Upper lobe of left lung (tissue), 6 donors: ENCODE measurements around the gene FNBP1L. TPM values are rescaled to one million over a fixed set of nuclear protein-coding genes. Genes with fewer than 3 reads are reported as not detected.

Experiments
- ATAC-seq, 2 donors: fragments of 200-7000 bp; cut with Tn5 transposase; one replicate each; pipeline ENCODE4 v1.9.1; 2022; ENCODE audit warnings: mild to moderate bottlenecking in 2 of 2, moderate library complexity in 2 of 2; ENCODE audit not compliant: low FRiP score in 2 of 2
- DNase-seq, 2 donors: peaks; one replicate each; pipeline ENCODE4 v3.0.0-alpha.2; 2019 to 2020
- H3K27ac ChIP-seq, 4 donors: fragments of 200-600 bp; sonication (generic); one replicate each; pipeline ENCODE4 v1.5.1; 2016 to 2019
- H3K27me3 ChIP-seq, 4 donors: fragments of 200-600 bp; sonication (generic); one replicate each; pipeline ENCODE4 v1.5.1; 2017 to 2019
- H3K36me3 ChIP-seq, 4 donors: fragments of 200-600 bp; sonication (generic); one replicate each; pipeline ENCODE4 v1.5.1; 2016 to 2019
- H3K4me1 ChIP-seq, 4 donors: fragments of 200-600 bp; sonication (generic); one replicate each; pipeline ENCODE4 v1.5.1; 2018 to 2019
- H3K4me3 ChIP-seq, 4 donors: fragments of 200-600 bp; sonication (generic); one replicate each; pipeline ENCODE4 v1.5.1; 2017 to 2019; ENCODE audit warnings: mild to moderate bottlenecking in 2 of 4, moderate library complexity in 1 of 4
- H3K9me3 ChIP-seq, 4 donors: fragments of 200-600 bp; sonication (generic); one replicate each; pipeline ENCODE4 v1.5.1; 2018 to 2019
- CTCF ChIP-seq, 6 experiments: fragments of 450-650 bp in 4 of 6; fragments of 200-600 bp in 2 of 6; sonication (generic) in 2 of 6; IDR thresholded peaks; one replicate each; pipeline ENCODE4 v1.5.1; 2016 to 2019; ENCODE audit warnings: antibody characterized with exemption in 6 of 6
- EP300 ChIP-seq, 4 donors: sonication (generic); formaldehyde crosslinking; IDR thresholded peaks; one replicate each; pipeline ENCODE4 v1.5.1; 2017; ENCODE audit warnings: antibody characterized with exemption in 4 of 4, control low read depth in 2 of 4
- POLR2A ChIP-seq, 4 donors: fragments of 450-650 bp; IDR thresholded peaks; one replicate each; pipeline ENCODE4 v1.5.1; 2016 to 2017; ENCODE audit warnings: antibody characterized with exemption in 4 of 4, mild to moderate bottlenecking in 2 of 4
- POLR2AphosphoS5 ChIP-seq, 2 donors: sonication (generic); formaldehyde crosslinking; IDR thresholded peaks; one replicate each; pipeline ENCODE4 v1.5.1; 2017; ENCODE audit warnings: antibody characterized with exemption in 2 of 2
- WGBS, 2 donors: methylation state at CpG; one replicate each; pipeline ENCODE4 v1.1.5; 2017 to 2018; 5-methylcytosine and 5-hydroxymethylcytosine counted together
- total RNA-seq, 6 donors: library from RNA; depleted of rRNA in 4 of 6; stranded (reverse); fragments of >200 nt in 4 of 6; gene quantifications; one replicate each; pipeline versions ENCODE4 v1.1.0 to v1.2.1, GENCODE V29; 2016 to 2021
- donor health status: DM: no; HTN: no; CAD: no; lungs with moderate emphysema.
- donor health status: DM: no; HTN: yes; CAD: no; lungs with severe emphysema.

The FNBP1L gene
- total RNA-seq, 6 donors from 2014 or later: 28.5 to 84.0 (median 34.0) TPM

GRCh38 chr1:93598861-93599439 is 151.0 kb downstream of the FNBP1L start:
- H3K9me3 ChIP-seq: no peaks in the 10 kb centered on the region
- H3K4me3 ChIP-seq: no peak overlapping the region
- no peaks in the 10 kb centered on the region for H3K27me3 ChIP-seq
- TF ChIP-seq POLR2A (IDR thresholded peaks at IDR 0.05): no peak
- TF ChIP-seq EP300 (IDR thresholded peaks at IDR 0.05): no peak
- no peak for TF ChIP-seq POLR2AphosphoS5 (IDR thresholded peaks at IDR 0.05)
- no peak for TF ChIP-seq CTCF (IDR thresholded peaks at IDR 0.05)
- DNase-seq: no peak
- no peak for ATAC-seq
- 86 to 87% methylated on average over 7 of the region's 7 CpGs for WGBS, 2 donors
- no peak overlapping the region for H3K27ac ChIP-seq
- H3K4me1 ChIP-seq: peaks cover 0 to 36% (median 2%) of the 10 kb centered on the region in 4 donors
- H3K36me3 ChIP-seq: no peaks in the 10 kb centered on the region

- Histone ChIP-seq H3K27me3 (no peaks in the 10 kb centered on the region), H3K9me3 (no peaks in the 10 kb centered on the region), H3K36me3 (no peaks in the 10 kb centered on the region), H3K4me1 (peaks cover 0 to 31% (median 2%) of the 10 kb centered on the region in 4 donors), H3K27ac (no peak overlapping the region), H3K4me3 (no peak overlapping the region)
- 92 to 99% methylated on average over 6 of the region's 6 CpGs for WGBS, 2 donors
- no peak for TF ChIP-seq POLR2A (IDR thresholded peaks at IDR 0.05)
- TF ChIP-seq POLR2AphosphoS5 (IDR thresholded peaks at IDR 0.05): no peak
- no peak for TF ChIP-seq EP300 (IDR thresholded peaks at IDR 0.05)
- TF ChIP-seq CTCF (IDR thresholded peaks at IDR 0.05): no peak
- no peak for ATAC-seq
- no peak for DNase-seq
Measured at GRCh38 chr1:93599479-93599878, 151.6 kb downstream of the FNBP1L start.

- ATAC-seq: no peak
- H3K9me3 ChIP-seq: no peaks in the 10 kb centered on the region
- 87 to 100% methylated on average over 1 to 2 of the region's 2 CpGs for WGBS, 2 donors
- no peak for TF ChIP-seq CTCF (IDR thresholded peaks at IDR 0.05)
- TF ChIP-seq POLR2AphosphoS5 (IDR thresholded peaks at IDR 0.05): no peak
- TF ChIP-seq EP300 (IDR thresholded peaks at IDR 0.05): no peak
- TF ChIP-seq POLR2A (IDR thresholded peaks at IDR 0.05): no peak
- no peaks in the 10 kb centered on the region for H3K27me3 ChIP-seq
- no peak overlapping the region for H3K27ac ChIP-seq
- H3K4me1 ChIP-seq: peaks cover 0 to 24% (median 2%) of the 10 kb centered on the region in 4 donors
- H3K4me3 ChIP-seq: no peak overlapping the region
- no peaks in the 10 kb centered on the region for H3K36me3 ChIP-seq
- no peak for DNase-seq
Measured at GRCh38 chr1:93600663-93601062, 152.7 kb downstream of the FNBP1L start.

GRCh38 chr1:93601686-93602085 is 153.8 kb downstream of the FNBP1L start:
- H3K27ac ChIP-seq: no peak overlapping the region
- H3K9me3 ChIP-seq: no peaks in the 10 kb centered on the region
- no peaks in the 10 kb centered on the region for H3K27me3 ChIP-seq
- peaks cover 0 to 23% (median 2%) of the 10 kb centered on the region in 4 donors for H3K4me1 ChIP-seq
- TF ChIP-seq CTCF (IDR thresholded peaks at IDR 0.05): no peak
- no peak for TF ChIP-seq POLR2AphosphoS5 (IDR thresholded peaks at IDR 0.05)
- no peak for TF ChIP-seq POLR2A (IDR thresholded peaks at IDR 0.05)
- no peak for TF ChIP-seq EP300 (IDR thresholded peaks at IDR 0.05)
- no peak for DNase-seq
- WGBS, 2 donors: 64 to 76% methylated on average over 1 of the region's 1 CpG
- H3K4me3 ChIP-seq: no peak overlapping the region
- no peaks in the 10 kb centered on the region for H3K36me3 ChIP-seq
- ATAC-seq: no peak

GRCh38 chr1:93602101-93602500 is 154.2 kb downstream of the FNBP1L start:
- H3K4me1 ChIP-seq: peaks cover 0 to 27% (median 4%) of the 10 kb centered on the region in 4 donors
- WGBS, 2 donors: 98 to 100% methylated on average over 4 of the region's 4 CpGs
- no peak overlapping the region for H3K4me3 ChIP-seq
- TF ChIP-seq POLR2AphosphoS5 (IDR thresholded peaks at IDR 0.05) (no peak), POLR2A (IDR thresholded peaks at IDR 0.05) (no peak), CTCF (IDR thresholded peaks at IDR 0.05) (no peak)
- no peak overlapping the region for H3K27ac ChIP-seq
- DNase-seq: no peak
- ATAC-seq: no peak
- no peaks in the 10 kb centered on the region for H3K36me3 ChIP-seq
- H3K27me3 ChIP-seq: no peaks in the 10 kb centered on the region
- H3K9me3 ChIP-seq: no peaks in the 10 kb centered on the region
